Activated naive CD4-positive, alpha-beta T cell treated with anti-CD3 and anti-CD28 coated beads for 36 hours (primary cell): ENCODE data around the gene SLC28A1. TPM values are rescaled to one million over a fixed set of nuclear protein-coding genes. Genes with fewer than 3 reads are reported as not detected.

Experiments
- CTCF ChIA-PET: fragments of 350-600 bp; sonication (Branson Sonifier 250); formaldehyde crosslinking; loops from one replicate; lab custom pipeline; 2021; ENCODE audit warnings: antibody characterized with exemption; lab: Charles Lee
- DNase-seq: peaks from one replicate; pipeline ENCODE4 v3.0.0-alpha.2; 2020
- H3K27ac Mint-ChIP-seq: one replicate; pipeline ENCODE4 v1.8.0; 2021; ENCODE audit warnings: mild to moderate bottlenecking, mixed read lengths
- H3K27me3 Mint-ChIP-seq: one replicate; pipeline ENCODE4 v1.8.0; 2021; ENCODE audit warnings: low read depth, mixed read lengths
- H3K36me3 Mint-ChIP-seq: one replicate; pipeline ENCODE4 v1.8.0; 2021; ENCODE audit warnings: low read depth, mixed read lengths
- H3K4me1 Mint-ChIP-seq: one replicate; pipeline ENCODE4 v1.8.0; 2021; ENCODE audit warnings: low read depth, mixed read lengths
- H3K4me3 Mint-ChIP-seq: one replicate; pipeline ENCODE4 v1.8.0; 2021; ENCODE audit warnings: mild to moderate bottlenecking, moderate library complexity, mixed read lengths
- H3K9me3 Mint-ChIP-seq: one replicate; pipeline ENCODE4 v1.8.0; 2021; ENCODE audit warnings: mixed read lengths
- intact Hi-C: fragments of 100-400 bp; cut with micrococcal nuclease; formaldehyde crosslinking; loops from one replicate; pipeline ENCODE4 v1.15.1; 2023
- total RNA-seq, 2 experiments: library from RNA; stranded (reverse); gene quantifications; one replicate each; pipeline ENCODE4 v1.2.3, GENCODE V29; 2021

The SLC28A1 gene
- total RNA-seq, 2 experiments from 2014 or later = not detected

DNA sequence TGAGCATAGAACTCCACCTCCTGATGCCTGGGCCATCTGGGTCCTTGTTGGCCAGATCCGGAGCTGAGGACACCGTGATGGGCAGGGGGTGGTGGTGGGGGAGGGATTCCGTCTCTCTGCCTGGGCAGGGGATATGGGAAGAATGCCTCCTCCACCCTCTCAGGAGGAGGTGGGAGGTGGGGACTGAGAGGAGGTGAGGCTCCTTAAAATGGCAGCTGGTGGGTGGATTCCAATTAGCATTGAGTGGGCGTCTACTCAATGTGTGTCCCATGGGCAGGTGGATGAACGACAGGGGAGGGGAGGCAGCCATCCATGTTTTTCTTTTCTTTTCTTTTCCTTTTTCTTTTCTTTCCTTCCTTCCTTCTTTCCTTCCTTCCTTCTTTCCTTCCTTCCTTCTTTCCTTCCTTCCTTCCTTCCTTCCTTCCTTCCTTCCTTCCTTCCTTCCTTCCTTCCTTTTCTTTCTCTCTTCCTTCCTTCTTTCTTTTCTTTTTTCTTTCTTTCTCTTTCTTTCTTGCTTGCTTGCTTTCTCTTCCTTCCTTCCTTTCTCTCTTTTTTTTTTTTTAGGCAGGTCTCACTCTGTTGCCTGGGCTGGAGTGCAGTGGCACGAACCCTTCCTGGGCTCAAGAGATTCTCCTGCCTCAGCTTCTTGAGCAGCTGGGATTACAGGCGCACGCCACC lies 5.0 kb downstream of the SLC28A1 start:
- H3K9me3 Mint-ChIP-seq = no peaks in the 10 kb centered on the region
- H3K4me3 Mint-ChIP-seq = no peak overlapping the region
- H3K4me1 Mint-ChIP-seq = no peaks in the 10 kb centered on the region
- intact Hi-C loops = no loop called here
- H3K27me3 Mint-ChIP-seq = no peaks in the 10 kb centered on the region
- H3K27ac Mint-ChIP-seq = no peak overlapping the region
- no peak for DNase-seq
- no peaks in the 10 kb centered on the region for H3K36me3 Mint-ChIP-seq
- CTCF ChIA-PET = no interaction called here

DNA sequence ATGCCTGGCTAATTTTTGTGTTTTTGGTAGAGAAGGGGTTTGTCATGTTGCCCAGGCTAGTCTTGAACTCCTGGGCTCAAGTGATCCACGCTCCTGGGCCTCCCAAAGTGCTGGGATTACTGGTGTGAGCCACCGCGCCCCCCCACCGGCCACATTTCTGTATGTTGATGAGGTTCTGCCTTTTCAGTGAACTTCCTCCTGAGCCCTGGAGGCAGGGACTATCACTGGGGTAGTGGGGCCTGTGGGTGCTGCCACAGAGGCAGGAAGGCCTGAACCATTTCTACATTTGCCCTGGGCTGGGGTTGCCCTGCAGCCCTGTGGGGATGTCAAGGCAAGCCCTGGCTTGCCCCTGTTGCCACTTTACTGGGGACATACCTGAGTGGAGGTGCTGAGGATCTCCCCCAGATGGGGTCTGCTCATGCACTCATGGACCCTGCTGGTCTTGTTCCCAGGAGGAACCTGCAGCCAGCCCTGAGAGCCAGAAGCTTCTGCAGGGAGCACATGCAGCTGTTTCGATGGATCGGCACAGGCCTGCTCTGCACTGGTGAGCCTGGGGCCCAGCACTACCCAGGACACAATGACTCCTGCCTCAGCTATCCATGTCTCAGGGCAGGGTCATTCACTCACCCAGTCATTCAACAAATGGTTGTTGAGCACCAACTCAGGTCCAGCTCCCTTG lies 5.7 kb downstream of the SLC28A1 start:
- Mint-ChIP-seq H3K27ac (no peak overlapping the region), H3K4me3 (no peak overlapping the region), H3K4me1 (no peaks in the 10 kb centered on the region), H3K36me3 (no peaks in the 10 kb centered on the region), H3K27me3 (no peaks in the 10 kb centered on the region), H3K9me3 (no peaks in the 10 kb centered on the region)
- no peak for DNase-seq
- intact Hi-C loops = no loop called here
- CTCF ChIA-PET = no interaction called here

DNA sequence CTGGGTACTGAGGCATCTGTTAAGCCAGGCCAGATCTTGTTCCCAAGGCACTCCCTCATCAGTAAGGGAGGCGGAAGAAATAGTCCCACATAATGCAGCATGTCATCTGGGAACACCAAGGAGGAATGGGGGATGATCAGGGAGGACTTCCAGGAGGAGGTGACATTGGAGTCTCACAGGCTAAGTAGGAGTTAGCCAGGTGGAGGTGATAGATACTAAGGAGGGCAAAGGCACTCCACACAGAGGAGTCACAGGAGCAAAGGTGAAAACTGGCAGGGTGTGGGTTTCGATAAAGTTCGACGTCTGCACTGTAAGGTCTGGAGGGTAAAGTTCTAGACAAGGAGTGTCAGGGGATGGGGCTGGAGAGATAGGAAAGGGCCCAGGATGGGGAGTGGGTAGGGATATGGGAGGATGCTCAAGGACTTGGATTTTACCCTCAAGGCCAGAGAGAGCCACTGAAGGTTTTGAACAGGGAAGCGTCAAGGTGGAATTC lies 6.3 kb downstream of the SLC28A1 start:
- Mint-ChIP-seq H3K4me3 (no peak overlapping the region), H3K4me1 (no peaks in the 10 kb centered on the region), H3K36me3 (no peaks in the 10 kb centered on the region), H3K27me3 (no peaks in the 10 kb centered on the region), H3K27ac (no peak overlapping the region), H3K9me3 (no peaks in the 10 kb centered on the region)
- no peak for DNase-seq
- CTCF ChIA-PET = no interaction called here
- intact Hi-C loops = no loop called here

DNA sequence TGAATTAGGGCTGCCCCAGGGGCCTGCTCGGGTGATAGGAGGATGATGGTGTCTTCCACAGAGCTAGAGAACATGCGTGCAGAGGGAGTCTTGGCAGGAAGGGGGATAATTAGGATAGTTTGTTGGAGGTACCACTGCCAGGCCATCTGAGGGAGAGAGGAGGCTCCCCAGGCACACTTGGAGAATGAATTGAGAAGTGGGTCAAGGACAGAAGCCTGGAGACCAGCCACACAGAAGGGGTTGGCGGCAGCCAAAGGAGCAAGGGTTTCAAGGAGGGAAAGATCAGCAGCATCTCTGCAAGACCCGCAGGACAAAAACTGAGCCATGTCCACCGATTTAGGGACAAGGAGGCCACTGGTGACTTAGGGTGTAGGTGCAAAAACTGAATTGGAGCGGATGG lies 6.9 kb downstream of the SLC28A1 start:
- Mint-ChIP-seq H3K9me3 (no peaks in the 10 kb centered on the region), H3K4me3 (no peak overlapping the region), H3K27ac (no peak overlapping the region), H3K4me1 (no peaks in the 10 kb centered on the region), H3K36me3 (no peaks in the 10 kb centered on the region), H3K27me3 (no peaks in the 10 kb centered on the region)
- intact Hi-C loops = no loop called here
- CTCF ChIA-PET = interaction anchor here (0.6 kb wide), 2 partner anchors 20 to 218 kb away, joined by 3 read pairs; no protein-coding TSS in a partner anchor
- no peak for DNase-seq

DNA sequence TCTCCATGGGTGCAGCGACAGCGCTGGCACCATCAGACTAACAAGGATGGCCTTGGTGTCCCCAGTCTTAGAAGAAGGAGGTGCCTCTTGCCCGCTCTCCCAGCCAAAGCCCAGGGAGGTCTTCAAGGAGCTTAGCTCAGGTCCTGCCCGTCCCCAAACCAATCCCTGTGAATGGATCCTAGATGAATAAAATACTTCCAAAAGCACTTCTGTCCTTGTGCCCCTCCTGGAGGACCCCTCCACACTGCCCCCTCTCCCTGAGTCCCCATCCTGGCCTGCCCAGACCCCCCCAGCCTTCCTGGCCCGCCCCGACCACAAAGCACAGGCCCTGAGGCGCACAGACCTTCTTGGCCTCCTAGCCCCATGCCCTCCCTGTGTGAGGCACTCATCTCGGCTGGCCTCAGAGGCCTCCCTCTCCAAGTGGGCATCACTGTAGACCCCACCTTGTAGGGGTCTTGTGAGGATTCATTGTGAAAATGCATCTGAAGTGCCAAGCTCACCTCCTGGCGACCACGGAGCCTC lies 8.4 kb downstream of the SLC28A1 start:
- Mint-ChIP-seq H3K36me3 (no peaks in the 10 kb centered on the region), H3K9me3 (no peaks in the 10 kb centered on the region), H3K27ac (no peak overlapping the region), H3K4me1 (no peaks in the 10 kb centered on the region), H3K4me3 (no peak overlapping the region), H3K27me3 (no peaks in the 10 kb centered on the region)
- intact Hi-C loops = no loop called here
- CTCF ChIA-PET = interaction anchor here (0.6 kb wide), 1 partner anchor 15 kb away, joined by 3 read pairs; no protein-coding TSS in a partner anchor
- DNase-seq = no peak

DNA sequence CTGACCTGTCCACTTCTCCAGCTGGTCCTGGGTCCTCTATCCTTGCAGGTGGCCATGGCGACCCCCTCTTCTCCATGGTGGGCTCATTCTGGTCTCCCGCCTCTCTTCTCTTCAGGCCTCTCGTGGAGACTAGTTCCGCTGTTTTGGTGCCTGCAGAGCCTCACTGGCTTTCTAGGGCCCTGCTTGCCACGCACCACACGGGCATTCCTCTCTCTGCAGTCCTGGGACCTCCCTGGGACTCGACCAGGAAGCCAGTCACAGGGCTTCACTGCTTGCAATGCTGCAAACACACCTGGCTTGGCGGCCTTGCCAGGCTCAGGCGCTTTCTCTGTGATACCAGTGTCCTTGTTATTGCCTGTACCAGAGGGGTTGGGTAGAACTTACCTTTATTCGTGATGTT lies 9.1 kb downstream of the SLC28A1 start:
- Mint-ChIP-seq H3K36me3 (no peaks in the 10 kb centered on the region), H3K9me3 (no peaks in the 10 kb centered on the region), H3K27me3 (no peaks in the 10 kb centered on the region), H3K4me3 (no peak overlapping the region), H3K27ac (no peak overlapping the region), H3K4me1 (no peaks in the 10 kb centered on the region)
- DNase-seq = no peak
- intact Hi-C loops = no loop called here
- CTCF ChIA-PET = no interaction called here

DNA sequence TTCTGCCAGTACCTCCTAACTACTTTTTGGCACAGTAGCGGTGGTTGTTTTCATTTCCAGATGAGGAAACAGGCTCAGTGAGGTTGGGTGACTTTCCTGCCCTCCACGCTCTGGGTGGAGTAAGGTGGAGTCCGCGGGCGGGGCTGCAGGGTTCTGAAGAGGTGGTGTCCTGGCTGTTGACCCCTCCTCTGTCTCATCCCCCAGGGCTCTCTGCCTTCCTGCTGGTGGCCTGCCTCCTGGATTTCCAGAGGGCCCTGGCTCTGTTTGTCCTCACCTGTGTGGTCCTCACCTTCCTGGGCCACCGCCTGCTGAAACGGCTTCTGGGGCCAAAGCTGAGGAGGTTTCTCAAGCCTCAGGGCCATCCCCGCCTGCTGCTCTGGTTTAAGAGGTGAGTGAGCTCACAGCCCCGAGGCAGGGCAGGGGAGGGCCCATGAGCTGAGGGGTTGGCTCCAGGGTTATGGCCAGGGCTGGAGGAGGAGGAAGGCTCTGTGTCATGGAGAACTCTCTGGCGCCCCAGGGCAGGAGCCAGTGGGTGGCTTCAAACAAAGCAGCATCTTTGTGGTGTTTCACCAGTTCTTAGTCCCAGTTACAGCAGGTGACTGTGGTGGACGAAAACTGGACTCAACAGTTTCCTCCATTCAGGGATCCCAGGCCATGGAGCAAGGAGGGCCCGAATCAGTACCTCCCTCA lies 10.4 kb downstream of the SLC28A1 start:
- no peaks in the 10 kb centered on the region for H3K36me3 Mint-ChIP-seq
- no peak overlapping the region for H3K27ac Mint-ChIP-seq
- intact Hi-C loops = no loop called here
- CTCF ChIA-PET = no interaction called here
- H3K4me1 Mint-ChIP-seq = no peaks in the 10 kb centered on the region
- H3K4me3 Mint-ChIP-seq = no peak overlapping the region
- no peak for DNase-seq
- H3K27me3 Mint-ChIP-seq = no peaks in the 10 kb centered on the region
- H3K9me3 Mint-ChIP-seq = no peaks in the 10 kb centered on the region

DNA sequence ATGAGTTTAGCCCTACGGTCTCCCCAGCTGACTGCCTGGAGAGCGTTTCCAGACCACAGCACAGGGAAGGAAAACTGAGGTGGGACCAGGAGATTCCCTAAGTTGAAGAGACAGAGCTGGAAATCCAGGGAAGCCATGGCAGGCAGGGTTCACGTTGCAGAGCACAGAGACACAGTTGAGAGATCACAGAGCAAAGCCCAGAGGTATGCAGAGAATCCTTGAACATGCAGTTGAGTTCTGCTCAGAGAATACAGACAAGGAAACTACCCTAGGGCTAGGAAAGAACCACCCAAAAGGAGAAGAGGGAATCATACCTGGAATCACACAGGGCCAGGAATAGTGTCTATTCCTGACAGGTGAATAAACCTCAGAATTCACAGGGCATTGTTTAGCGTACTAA lies 14.3 kb downstream of the SLC28A1 start:
- CTCF ChIA-PET = interaction anchor here (0.6 kb wide), 1 partner anchor 25 kb away, joined by 3 read pairs; no protein-coding TSS in a partner anchor
- intact Hi-C loops = no loop called here
- no peak for DNase-seq
- no peak overlapping the region for H3K27ac Mint-ChIP-seq
- peaks cover 2% of the 10 kb centered on the region for H3K9me3 Mint-ChIP-seq
- H3K4me1 Mint-ChIP-seq = no peaks in the 10 kb centered on the region
- no peak overlapping the region for H3K4me3 Mint-ChIP-seq
- H3K27me3 Mint-ChIP-seq = no peaks in the 10 kb centered on the region
- H3K36me3 Mint-ChIP-seq = no peaks in the 10 kb centered on the region

DNA sequence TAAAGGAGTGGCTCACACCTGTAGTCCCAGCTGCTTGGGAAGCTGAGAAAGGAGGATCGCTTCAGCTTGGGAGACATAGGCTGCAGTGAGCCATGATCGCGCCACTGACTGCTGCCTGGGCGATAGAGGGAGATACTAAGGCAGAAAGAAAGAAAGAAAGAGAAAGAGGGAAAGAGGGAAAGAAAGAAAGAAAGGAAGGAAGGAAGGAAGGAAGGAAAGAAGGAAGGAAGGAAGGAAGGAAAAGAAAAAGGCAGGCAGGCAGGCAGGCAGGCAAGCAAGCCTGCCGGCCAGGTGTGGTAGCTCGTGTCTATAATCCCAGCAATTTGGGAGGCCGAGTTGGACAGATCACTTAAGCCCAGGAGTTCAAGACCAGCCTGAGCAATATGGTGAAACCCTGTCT lies 15.3 kb downstream of the SLC28A1 start:
- Mint-ChIP-seq H3K27me3 (no peaks in the 10 kb centered on the region), H3K4me3 (no peak overlapping the region)
- CTCF ChIA-PET = interaction anchor here (1.5 kb wide), 1 partner anchor 22 kb away, joined by 4 read pairs; no protein-coding TSS in a partner anchor

DNA sequence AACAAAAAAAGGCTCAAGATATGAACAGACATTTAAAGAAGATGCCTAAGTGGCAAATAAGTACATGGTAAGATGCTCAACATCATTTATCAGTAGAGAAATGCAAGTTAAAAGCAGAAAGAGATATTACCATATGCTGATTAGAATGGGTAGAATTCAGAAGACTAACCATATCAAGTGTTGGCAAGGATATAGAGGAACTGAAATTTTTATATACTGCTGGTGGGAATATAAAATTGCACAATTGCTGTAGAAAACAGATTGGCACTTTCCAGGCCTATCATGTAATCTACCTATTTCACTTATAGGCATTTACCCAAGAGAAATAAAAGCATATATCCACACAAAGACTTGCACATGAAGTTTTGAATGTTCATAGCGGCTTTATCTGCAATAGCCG lies 17.1 kb downstream of the SLC28A1 start:
- H3K9me3 Mint-ChIP-seq = peaks cover 2% of the 10 kb centered on the region
- H3K27me3 Mint-ChIP-seq = no peaks in the 10 kb centered on the region
- DNase-seq = no peak
- H3K4me1 Mint-ChIP-seq = no peaks in the 10 kb centered on the region
- no peak overlapping the region for H3K27ac Mint-ChIP-seq
- intact Hi-C loops = no loop called here
- H3K36me3 Mint-ChIP-seq = no peaks in the 10 kb centered on the region
- CTCF ChIA-PET = no interaction called here
- no peak overlapping the region for H3K4me3 Mint-ChIP-seq

More for the DNA sequence above, 15.3 kb downstream of the SLC28A1 start:
- no peaks in the 10 kb centered on the region for H3K4me1 Mint-ChIP-seq
- H3K36me3 Mint-ChIP-seq = no peaks in the 10 kb centered on the region
- H3K9me3 Mint-ChIP-seq = peaks cover 2% of the 10 kb centered on the region
- intact Hi-C loops = no loop called here
- H3K27ac Mint-ChIP-seq = no peak overlapping the region
- no peak for DNase-seq

DNA sequence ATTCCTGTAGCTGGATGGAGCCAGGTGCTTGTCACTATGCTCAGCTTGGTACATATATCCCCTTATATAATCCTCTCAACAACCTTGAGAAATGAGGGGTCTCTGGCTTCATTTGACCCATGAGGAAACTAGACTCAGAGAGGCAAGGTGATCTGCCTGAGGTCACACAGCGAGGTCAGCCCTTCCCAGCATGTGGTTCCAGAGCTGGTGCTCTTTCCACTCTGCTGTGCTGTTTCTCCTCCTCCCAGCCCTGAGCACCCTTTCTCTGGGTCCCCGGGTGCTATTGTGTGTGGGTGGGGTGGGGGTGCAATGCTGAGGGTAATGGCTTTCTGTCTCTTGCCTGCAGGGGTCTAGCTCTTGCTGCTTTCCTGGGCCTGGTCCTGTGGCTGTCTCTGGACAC lies 19.3 kb downstream of the SLC28A1 start:
- no peak for DNase-seq
- intact Hi-C loops = no loop called here
- H3K4me1 Mint-ChIP-seq = no peaks in the 10 kb centered on the region
- H3K27ac Mint-ChIP-seq = no peak overlapping the region
- CTCF ChIA-PET = interaction anchor here (1.0 to 1.5 kb wide), 2 partner anchors 25 to 265 kb away, joined by 3 to 4 read pairs; no protein-coding TSS in a partner anchor
- peaks cover 2% of the 10 kb centered on the region for H3K9me3 Mint-ChIP-seq
- H3K36me3 Mint-ChIP-seq = no peaks in the 10 kb centered on the region
- no peak overlapping the region for H3K4me3 Mint-ChIP-seq
- H3K27me3 Mint-ChIP-seq = no peaks in the 10 kb centered on the region

DNA sequence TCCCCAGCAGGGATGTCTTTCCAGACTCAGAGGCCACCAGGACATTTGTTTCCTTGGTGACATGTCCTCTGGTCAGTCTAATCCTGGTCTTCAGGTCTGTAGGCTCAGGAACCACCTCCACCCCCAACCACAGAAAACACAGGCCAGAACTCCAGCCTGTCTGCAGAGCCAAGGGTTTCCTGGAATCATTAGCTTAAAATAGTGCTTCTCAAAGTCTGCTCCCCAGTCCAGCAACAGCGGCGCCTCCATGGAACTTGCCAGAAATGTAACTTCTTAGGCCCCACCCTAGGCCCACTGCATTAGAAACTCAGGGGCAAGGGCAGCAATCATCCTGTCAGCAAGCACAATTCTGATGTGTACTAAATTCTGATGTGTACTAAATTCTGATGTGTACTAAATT lies 20.0 kb downstream of the SLC28A1 start:
- CTCF ChIA-PET = interaction anchor here (1.0 to 1.5 kb wide), 2 partner anchors 24 to 264 kb away, joined by 3 to 4 read pairs; no protein-coding TSS in a partner anchor
- Mint-ChIP-seq H3K27ac (no peak overlapping the region), H3K27me3 (no peaks in the 10 kb centered on the region)

More for the DNA sequence above, 20.0 kb downstream of the SLC28A1 start:
- no peak overlapping the region for H3K4me3 Mint-ChIP-seq
- H3K4me1 Mint-ChIP-seq = no peaks in the 10 kb centered on the region
- DNase-seq = no peak
- no peaks in the 10 kb centered on the region for H3K36me3 Mint-ChIP-seq
- intact Hi-C loops = no loop called here
- peaks cover 2% of the 10 kb centered on the region for H3K9me3 Mint-ChIP-seq
